Jurkat, Clone E6-1 (cell line): ENCODE data around the gene TIMP1.
"Not testable (repeated sequence)": the region's sequence is repeated elsewhere in the genome, so short reads cannot be mapped to it uniquely, and the experiment has no call there.

Experiments used
- DNase-seq: peaks from one replicate; pipeline ENCODE4 v3.0.0-alpha.2; 2011; ENCODE audit warnings: low read depth, low spot score
- H3K4me3 ChIP-seq: 2 replicates; pipeline ENCODE4 v1.5.1; 2011; ENCODE audit warnings: mild to moderate bottlenecking, low read length, control low read depth, moderate library complexity

The TIMP1 gene

GRCh38 chrX:47595716-47596251 is 13.5 kb downstream of the TIMP1 start:
- peak; percentile 1 for DNase-seq
- H3K4me3 ChIP-seq: no peak overlapping the region

- no peak overlapping the region for H3K4me3 ChIP-seq
- no peak for DNase-seq
Observed at GRCh38 chrX:47596256-47596655, 14.0 kb downstream of the TIMP1 start.

GRCh38 chrX:47597222-47597621 is 15.0 kb downstream of the TIMP1 start:
- no peak for DNase-seq
- no peak overlapping the region for H3K4me3 ChIP-seq

- not testable (repeated sequence) for DNase-seq, H3K4me3 ChIP-seq
Observed at GRCh38 chrX:47603125-47603524, 20.9 kb downstream of the TIMP1 start.

- DNase-seq: no peak
- H3K4me3 ChIP-seq: no peak overlapping the region
Observed at GRCh38 chrX:47605024-47605423, 22.8 kb downstream of the TIMP1 start.

GRCh38 chrX:47607091-47607490 is 24.9 kb downstream of the TIMP1 start:
- no peak overlapping the region for H3K4me3 ChIP-seq
- no peak for DNase-seq

- no peak overlapping the region for H3K4me3 ChIP-seq
- no peak for DNase-seq
Observed at GRCh38 chrX:47608130-47608810, 26.0 kb downstream of the TIMP1 start.

GRCh38 chrX:47610511-47610910 is 28.3 kb downstream of the TIMP1 start:
- H3K4me3 ChIP-seq: no peak overlapping the region
- no peak for DNase-seq

GRCh38 chrX:47611489-47611888 is 29.3 kb downstream of the TIMP1 start:
- H3K4me3 ChIP-seq: no peak overlapping the region
- no peak for DNase-seq

GRCh38 chrX:47611926-47612325 is 29.7 kb downstream of the TIMP1 start:
- no peak overlapping the region for H3K4me3 ChIP-seq
- no peak for DNase-seq

- no peak overlapping the region for H3K4me3 ChIP-seq
- no peak for DNase-seq
Observed at GRCh38 chrX:47612418-47612817, 30.2 kb downstream of the TIMP1 start.

GRCh38 chrX:47613082-47613481 is 30.8 kb downstream of the TIMP1 start:
- DNase-seq: no peak
- H3K4me3 ChIP-seq: no peak overlapping the region

- no peak for DNase-seq
- no peak overlapping the region for H3K4me3 ChIP-seq
Observed at GRCh38 chrX:47614618-47615017, 32.4 kb downstream of the TIMP1 start.

- H3K4me3 ChIP-seq: no peak overlapping the region
- DNase-seq: no peak
Observed at GRCh38 chrX:47618923-47619485, 36.8 kb downstream of the TIMP1 start.

- H3K4me3 ChIP-seq: peak within 1 kb of the TSS; percentile 46
- DNase-seq: peak; percentile 68
Observed at GRCh38 chrX:47619486-47620302, 37.5 kb downstream of the TIMP1 start, which contains the start of gene SYN1. SYN1 (minus strand) TSS chrX:47619857; CDS start chrX:47619728, 129 bp downstream.

GRCh38 chrX:47620303-47620685 is 38.1 kb downstream of the TIMP1 start:
- DNase-seq: no peak
- no peak overlapping the region for H3K4me3 ChIP-seq

GRCh38 chrX:47621851-47622250 is 39.6 kb downstream of the TIMP1 start:
- DNase-seq: no peak
- no peak overlapping the region for H3K4me3 ChIP-seq

- peak overlapping the region; percentile 56 for H3K4me3 ChIP-seq
- peak; percentile 77 for DNase-seq
Observed at GRCh38 chrX:47623540-47624027, 41.3 kb downstream of the TIMP1 start.

GRCh38 chrX:47625365-47625764 is 43.1 kb downstream of the TIMP1 start:
- H3K4me3 ChIP-seq: no peak overlapping the region
- no peak for DNase-seq

- H3K4me3 ChIP-seq: no peak overlapping the region
- DNase-seq: no peak
Observed at GRCh38 chrX:47628982-47629381, 46.7 kb downstream of the TIMP1 start.
